ENCODE data around the gene LDLRAD3.
"Not testable (repeated sequence)": the region's sequence is repeated elsewhere in the genome, so short reads cannot be mapped to it uniquely, and the experiment has no call there.

Gene LDLRAD3

DNA sequence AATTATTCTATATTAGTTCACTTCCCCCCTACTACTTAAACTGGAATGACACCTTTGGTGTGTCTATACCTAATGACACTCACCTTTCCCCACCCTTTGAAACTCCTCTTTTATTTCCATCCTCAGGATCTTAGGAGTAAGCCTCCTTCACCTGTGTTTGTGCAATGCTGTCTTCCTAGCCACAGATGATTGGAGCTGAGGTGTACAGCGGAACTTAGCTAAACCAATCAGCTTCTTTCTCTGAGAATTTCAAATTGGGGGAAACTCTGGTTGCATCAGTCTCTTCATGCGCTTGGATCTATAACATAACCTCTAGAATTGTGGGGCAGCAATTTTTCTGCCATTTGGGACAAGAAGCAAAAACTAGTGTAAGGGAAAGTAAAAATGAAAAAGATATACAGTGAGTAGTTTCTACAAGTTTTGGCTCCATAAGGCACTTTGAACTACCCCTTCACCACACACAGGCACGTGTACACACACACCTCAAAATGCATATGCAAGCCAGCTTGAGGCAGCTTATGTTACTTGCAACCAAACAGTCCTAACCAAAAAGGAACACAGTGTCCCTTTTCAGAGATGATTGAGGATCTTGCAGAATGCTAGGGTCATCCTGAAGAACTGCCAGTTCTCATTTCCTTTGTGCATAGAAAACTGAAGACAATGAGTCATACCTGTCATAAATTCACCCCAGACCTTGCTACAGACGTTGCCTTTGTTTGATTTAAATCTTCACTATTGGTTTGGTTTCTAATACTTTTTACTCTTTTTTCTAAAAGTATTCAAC is 36.0 kb upstream of the LDLRAD3 start:
- TF ChIP-seq, protein P1, sequence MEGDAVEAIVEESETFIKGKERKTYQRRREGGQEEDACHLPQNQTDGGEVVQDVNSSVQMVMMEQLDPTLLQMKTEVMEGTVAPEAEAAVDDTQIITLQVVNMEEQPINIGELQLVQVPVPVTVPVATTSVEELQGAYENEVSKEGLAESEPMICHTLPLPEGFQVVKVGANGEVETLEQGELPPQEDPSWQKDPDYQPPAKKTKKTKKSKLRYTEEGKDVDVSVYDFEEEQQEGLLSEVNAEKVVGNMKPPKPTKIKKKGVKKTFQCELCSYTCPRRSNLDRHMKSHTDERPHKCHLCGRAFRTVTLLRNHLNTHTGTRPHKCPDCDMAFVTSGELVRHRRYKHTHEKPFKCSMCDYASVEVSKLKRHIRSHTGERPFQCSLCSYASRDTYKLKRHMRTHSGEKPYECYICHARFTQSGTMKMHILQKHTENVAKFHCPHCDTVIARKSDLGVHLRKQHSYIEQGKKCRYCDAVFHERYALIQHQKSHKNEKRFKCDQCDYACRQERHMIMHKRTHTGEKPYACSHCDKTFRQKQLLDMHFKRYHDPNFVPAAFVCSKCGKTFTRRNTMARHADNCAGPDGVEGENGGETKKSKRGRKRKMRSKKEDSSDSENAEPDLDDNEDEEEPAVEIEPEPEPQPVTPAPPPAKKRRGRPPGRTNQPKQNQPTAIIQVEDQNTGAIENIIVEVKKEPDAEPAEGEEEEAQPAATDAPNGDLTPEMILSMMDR (conservative IDR thresholded peaks at IDR 0.05; ENCODE audit: low read length), result no peak
- no peak overlapping the region for H3K4me3 ChIP-seq (ENCODE audit: low read length)
- DNase-seq (ENCODE audit: low read depth), result peak; percentile 27

DNA sequence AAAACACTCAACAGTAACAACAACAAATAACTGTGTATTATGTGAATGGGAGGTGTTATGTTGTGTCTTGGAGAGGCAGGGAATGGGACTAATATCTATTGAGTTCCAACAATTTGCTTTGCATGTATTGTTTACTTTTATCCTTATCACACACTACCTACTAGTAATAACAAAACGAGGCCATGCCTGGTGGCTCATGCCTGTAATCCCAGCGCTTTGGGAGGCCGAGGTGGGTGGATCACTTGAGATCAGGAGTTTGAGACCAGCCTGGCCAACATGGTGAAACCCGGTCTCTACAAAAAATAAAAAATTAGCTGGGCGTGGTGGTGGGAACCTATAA is 35.5 kb upstream of the LDLRAD3 start:
- not testable (repeated sequence) for DNase-seq (ENCODE audit: low read depth); H3K4me3 ChIP-seq (ENCODE audit: low read length)

DNA sequence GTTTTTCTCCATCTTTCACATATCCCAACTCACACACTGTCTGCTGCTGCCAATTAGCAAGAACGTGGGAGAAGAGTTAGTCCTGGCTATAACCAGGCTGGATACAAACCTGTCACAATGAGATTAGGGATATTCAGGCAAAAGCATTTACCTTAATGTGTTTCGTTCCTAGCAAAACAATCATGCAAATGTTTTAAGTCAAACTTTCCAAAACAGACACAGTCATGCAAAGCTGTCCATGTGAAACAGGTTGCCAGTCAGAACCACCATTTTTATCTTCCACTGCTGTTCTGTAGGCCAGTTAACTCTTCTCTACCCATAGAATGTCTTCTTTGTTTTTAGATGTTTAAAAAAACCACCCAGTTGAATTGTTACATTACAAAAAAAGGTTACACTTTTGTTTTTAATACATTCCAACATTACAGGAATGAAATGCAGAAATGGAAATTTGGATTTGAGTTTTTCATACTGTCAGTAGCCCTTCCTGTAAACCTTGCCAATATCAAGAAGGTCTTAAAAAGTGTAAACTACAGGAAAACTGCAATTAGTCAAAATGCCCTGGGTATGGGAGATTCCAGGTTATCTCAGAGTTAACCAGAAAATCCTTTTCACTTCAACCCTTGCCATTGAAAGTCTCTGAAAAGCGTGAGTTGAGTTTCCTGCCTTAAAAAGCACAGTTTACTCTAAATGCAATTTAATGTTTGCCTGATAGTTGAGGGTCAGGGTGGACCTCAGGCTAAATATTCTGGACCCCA is 34.2 kb upstream of the LDLRAD3 start:
- no peak overlapping the region for H3K4me3 ChIP-seq (ENCODE audit: low read length)
- TF ChIP-seq, protein P1 (conservative IDR thresholded peaks at IDR 0.05; ENCODE audit: low read length), result no peak
- no peak for DNase-seq (ENCODE audit: low read depth)

DNA sequence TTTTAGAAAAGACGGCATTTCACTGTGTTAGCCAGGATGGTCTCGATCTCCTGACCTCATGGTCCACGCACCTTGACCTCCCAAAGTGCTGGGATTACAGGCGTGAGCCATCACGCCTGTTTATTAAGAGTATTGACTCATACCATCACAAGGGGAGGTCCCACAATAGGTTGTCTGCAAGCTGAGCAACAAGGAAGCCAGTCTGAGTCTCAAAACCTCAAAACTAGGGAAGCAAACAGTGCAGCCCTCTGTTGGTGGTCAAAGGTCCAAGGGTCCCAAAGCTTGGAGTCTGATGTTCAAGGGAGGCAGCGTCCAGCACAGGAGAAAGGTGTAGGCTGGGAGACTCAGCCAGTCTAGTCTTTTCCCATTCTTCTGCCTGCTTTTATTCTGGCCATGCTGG is 32.8 kb upstream of the LDLRAD3 start:
- TF ChIP-seq, protein P1 (conservative IDR thresholded peaks at IDR 0.05; ENCODE audit: low read length), result no peak
- no peak overlapping the region for H3K4me3 ChIP-seq (ENCODE audit: low read length)
- DNase-seq (ENCODE audit: low read depth), result no peak

DNA sequence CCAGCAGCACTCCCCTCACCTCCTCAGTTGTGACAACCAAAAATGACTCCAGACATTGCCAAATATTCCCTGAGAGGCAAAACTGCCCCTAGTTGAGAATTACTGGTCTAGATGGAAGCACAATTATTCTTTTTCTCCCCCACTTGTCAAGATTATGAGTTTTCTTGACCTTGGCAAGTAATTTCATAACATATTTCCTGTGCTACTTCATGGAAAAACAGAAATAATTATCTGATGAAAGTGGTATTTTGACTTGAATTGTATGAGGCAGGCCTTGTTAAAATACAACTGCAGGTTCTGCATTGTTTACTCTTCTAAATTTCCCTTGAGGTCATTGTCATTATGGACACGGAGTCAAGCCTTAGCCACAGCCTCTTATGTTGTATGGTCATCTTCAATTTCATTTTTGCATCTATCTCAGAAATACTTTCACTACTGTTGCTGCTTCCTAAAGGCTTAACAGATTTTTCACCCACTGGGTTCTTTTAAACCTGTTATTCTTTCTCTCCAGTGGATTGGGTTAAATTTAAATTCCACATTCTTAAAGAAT is 32.2 kb upstream of the LDLRAD3 start:
- TF ChIP-seq, protein P1 (conservative IDR thresholded peaks at IDR 0.05; ENCODE audit: low read length), result no peak
- no peak for DNase-seq (ENCODE audit: low read depth)
- no peak overlapping the region for H3K4me3 ChIP-seq (ENCODE audit: low read length)

DNA sequence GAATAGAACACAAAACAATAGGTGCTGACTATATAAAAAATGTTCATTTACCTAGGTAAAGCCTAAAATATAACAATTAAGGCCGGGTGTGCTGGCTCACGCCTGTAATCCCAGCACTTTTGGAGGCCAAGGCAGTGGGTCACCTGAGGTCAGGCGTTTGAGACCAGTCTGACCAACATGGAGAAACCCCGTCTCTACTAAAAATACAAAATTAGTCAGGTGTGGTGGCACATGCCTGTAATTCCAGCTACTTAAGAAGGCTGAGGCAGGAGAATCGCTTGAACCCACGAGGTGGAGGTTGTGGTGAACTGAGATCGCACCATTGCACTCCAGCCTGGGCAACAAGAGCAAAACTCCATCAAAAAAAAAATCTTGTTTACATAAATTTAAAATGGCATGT is 31.4 kb upstream of the LDLRAD3 start:
- H3K4me3 ChIP-seq (ENCODE audit: low read length); DNase-seq (ENCODE audit: low read depth): not testable (repeated sequence)

DNA sequence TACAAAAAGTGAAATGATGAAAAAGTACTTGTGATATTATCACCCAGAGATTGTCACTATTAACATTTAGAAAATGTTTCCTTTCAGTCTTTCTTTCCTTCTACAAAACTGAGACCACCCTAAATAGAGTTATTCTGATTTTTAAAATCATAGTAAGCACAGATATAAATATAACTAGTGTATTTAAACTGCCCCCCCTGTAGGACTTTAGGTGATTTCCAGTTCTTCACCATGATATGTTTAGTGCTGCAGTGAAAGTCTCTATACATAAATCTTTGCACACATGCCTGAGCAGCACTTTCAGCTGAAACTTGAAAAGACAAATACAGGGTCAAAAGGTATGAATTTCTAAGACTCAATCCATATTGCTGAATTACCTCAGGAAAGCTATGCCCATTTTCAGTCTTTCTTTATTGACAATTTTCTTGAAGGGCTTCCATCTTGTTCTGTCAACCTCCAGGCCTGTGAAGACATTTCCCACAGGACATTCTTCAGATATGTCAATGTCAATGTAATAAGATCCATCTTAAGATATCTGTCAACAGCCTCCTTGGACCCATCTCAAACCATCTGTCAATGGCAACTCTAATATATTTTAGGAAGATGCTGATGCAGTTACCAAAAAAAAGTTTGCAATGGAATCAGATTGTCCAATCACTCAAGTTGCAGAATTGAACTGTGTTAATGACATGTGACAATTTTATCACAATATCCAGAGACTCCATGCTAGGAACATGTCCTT is 30.8 kb upstream of the LDLRAD3 start:
- TF ChIP-seq, protein P1 (conservative IDR thresholded peaks at IDR 0.05; ENCODE audit: low read length), result no peak
- H3K4me3 ChIP-seq (ENCODE audit: low read length), result no peak overlapping the region
- DNase-seq (ENCODE audit: low read depth), result no peak
